Activated T-helper 1 cell treated with Interleukin-2 at 50 U/mL for 16 hours (primary cell): Measurements from ENCODE around the gene LDLRAP1.
A peak's percentile ranks its signal among the peaks of the same experiment; 100 is the strongest.

Experiments used
- DNase-seq: peaks from one replicate; pipeline ENCODE4 v3.0.0-alpha.2; 2020; ENCODE audit warnings: low read depth

The LDLRAP1 gene

DNA sequence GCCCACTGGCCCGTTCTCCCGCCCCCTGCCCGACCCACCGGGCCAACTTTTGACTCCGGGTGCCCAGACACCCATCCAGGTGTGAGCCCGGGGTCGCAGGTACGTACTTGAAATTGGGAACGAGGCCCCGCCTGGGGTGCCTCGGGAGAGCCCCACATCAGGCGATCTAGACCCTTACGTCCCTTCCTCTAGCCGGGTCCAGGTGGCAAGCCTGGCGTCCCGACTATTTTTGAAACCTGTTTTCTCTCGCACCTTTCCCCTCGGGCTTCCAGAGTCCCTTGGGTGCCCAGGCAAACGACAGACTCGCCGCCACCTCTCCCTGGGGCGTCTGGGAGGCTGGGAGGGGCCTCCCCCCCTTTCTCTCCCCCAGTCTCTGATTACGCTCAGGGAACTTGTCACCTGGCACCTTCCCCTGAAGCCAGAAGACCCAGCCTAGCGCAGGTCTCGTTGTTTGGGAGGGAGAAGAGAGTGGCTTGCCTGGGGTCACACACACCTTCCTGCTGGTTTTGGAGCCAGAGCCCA is 898 bp downstream of the LDLRAP1 start:
- no peak for DNase-seq

DNA sequence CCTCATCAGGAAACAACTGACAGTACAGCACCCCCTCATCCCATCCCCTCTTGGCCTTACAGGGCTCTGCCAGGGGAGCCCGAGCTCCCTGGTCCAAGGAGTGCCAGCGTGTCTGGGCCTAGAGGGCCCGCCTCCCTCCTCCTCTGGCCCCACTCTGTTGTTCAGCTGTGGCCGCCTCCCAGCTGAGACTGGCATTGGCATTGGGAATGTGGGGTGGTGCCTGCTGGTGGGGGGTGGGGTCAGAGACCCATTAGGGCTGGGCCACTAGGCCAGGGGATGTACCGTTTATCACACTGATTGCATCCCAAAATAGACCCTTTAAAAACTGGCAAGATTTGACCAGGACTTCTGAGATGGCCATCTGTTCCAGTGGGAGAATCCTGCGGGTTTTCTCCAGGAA is 1.4 kb downstream of the LDLRAP1 start:
- DNase-seq, result no peak

DNA sequence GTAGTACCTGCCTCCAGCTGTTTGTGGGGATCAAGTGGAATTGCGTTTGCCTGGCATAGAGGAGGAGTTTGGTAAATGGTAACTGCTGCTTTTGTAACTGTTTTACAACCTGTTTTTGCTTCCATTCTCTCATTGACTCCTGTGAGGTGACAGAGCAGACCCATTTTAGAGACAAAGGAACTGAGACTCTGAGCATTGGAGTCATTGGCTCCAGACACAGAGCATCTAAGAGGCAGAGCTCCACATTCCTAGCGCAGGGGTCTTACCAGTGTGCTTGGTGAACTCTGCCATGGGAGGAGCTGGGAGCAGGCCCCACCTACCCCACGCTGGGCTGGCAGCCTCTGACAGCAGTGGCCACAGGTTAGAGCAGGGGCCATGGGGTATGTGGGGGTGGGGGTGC is 2.4 kb downstream of the LDLRAP1 start:
- DNase-seq, result no peak

DNA sequence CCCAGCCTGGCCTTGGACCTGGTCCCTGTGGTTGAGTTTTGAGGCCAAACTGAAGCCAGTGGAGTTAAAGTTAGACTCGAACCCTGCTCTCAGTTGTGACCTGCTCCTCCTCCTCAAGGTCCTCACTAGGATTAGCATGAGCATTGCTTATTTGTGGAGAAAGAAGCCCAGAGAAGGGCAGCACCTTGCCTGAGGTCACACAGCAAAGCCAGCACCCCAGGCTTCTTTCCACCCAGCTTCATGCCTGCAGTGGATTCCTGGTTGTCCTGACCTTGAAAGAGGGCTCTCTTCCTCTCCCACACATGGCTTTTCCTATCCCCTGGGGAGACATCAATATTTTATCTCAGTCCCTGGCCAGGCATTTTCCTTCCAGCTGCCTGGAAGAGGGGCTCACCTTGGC is 2.8 kb downstream of the LDLRAP1 start:
- no peak for DNase-seq

DNA sequence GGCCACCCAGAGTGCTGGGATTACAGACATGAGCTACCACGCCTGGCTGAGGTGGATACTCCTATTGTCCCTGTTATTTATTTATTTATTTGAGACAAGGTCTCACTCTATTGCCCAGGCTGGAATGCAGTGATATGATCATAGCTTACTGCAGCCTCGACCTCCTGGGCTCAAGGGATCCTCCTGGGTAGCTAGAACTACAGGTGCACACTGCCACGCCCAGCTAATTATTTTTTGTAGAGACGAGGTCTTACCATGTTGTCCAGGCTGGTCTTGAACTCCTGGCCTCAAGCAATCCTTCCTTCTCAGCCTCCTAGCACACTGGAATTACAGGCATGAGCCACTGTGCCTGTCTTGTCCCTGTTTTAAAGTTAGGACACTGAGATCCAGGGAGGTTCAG is 5.2 kb downstream of the LDLRAP1 start:
- DNase-seq, result no peak

DNA sequence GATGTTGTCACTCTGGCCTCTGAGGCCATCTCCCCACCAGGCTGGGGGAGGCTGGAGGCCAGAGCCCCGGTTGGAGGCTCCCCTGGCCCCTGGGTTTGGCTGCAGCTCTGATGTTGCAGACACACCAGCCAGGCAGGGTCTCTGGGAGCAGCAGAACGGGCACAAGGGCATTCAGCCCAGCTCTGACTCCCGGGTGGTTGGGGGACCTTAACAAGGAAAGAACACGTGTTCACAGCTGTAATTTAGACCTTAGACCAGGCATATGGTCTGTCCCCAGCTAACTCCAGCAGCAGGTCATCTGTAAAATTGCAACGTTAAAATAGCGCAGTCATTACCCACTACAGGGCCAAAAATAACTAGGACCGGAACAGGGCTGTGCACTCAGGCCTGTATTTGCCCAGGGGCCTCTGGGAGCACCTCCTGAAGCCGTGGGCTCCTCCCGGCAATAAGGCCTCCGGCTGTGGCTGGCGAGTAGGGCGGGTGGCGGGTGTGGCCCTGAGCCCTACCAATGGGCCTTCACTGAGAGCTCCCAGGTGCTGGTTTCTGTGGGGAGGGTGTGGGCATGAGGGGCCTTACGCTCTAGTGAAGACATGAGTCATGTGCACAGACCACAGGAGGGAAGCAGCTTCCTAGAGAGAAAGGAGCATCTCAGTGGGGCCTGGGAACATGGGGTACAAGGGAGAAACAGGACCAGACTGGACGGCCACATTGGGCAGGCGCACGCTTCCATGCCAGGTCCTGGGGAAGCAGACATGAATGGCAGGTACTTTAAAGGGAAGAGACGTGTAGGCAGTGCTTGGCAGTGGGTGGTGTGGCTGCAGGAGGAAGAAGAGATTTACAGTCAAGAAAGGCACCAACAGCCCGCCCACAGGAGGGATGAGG is 6.1 kb downstream of the LDLRAP1 start:
- DNase-seq, result peak; percentile 61

DNA sequence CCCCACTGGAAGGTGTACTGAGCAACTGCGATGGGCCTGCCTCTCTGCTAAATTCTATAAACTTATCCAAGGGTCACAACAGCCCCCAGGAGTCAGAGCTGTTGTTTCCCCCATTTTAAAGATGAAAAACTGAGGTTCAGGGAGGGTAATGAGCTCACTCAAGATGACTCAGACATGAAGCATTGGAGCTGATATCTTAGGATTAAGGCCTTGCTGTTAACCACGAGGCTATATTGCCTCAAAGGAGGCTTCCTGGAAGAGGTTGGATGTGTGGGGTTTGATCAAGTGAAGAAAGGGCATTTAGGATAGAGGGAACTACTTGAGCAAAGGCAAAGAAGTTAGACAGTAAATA is 6.7 kb downstream of the LDLRAP1 start:
- no peak for DNase-seq

DNA sequence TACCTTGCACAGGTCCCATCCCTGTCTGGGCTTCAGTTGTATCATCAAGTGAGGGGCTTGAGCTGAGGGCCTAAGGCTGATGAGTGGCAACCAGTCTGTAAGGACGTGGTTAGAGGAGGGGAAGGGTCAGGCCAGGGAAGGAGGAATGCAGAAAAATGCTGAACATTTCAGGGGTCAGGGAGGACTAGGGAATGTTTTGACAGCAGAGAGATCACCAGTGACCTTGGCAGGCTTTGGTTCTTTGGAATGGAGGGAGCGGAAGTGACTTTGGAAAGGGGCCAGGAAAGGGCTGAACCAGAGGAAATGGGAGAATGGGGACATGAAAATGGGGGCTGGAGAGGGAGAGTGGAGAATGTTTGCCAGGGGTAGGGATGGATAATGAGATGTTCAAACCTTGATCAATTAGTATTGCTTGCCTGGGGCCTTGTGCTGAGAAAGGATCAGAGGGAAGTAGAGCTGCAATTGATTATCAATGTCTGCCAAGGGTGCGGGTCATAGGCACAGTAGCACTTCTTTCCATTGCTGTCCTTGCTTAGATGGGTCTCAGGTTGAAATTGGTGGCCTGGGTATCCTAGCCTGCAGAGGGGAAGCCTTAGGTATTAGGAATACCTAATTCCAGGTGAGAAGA is 7.4 kb downstream of the LDLRAP1 start:
- DNase-seq, result no peak

DNA sequence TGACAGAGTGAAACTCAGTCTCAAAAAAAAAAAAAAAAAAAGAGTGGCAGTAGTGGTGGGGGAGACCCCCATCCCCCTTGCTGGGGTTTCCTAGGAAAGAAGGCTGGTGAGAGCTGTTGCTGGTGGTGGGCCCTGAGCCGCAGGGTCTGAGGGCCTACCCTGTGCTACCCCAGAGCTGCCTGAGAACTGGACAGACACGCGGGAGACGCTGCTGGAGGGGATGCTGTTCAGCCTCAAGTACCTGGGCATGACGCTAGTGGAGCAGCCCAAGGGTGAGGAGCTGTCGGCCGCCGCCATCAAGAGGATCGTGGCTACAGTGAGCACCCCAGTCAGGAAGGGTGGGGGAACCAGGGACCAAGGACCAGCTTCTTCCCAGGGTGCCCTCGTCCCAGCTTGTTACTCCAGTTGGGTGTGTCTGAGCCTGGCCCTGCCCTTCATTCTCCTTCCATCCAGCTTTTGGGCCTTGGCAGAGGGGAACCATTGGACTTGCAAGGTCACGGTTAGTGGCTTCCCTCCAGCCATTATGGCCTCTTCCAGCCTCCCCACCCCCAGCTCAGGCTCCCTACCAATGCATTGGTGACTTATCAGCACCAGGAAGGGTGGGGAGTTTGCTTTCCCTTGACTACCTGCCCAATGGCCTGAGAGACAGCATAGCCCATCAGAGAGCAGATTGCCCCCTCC is 10.5 kb downstream of the LDLRAP1 start:
- DNase-seq, result no peak

DNA sequence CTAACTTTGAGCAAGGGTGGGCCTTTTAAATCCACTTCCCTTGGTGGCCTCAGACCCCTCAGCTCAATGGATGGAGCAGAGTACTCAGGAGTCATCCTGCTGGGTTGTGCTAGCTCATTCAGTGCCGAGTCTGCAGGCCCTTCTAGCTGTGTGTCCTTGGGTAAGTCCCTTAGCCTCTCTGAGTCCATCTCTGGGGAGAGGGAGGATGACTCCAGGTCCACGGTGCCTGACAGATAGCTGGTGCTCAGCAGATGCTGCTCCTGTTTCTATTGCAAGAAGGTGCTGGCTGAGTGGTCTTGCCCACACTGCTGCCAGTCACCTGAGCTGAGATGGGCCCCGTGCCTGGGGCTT is 11.0 kb downstream of the LDLRAP1 start:
- DNase-seq, result no peak

DNA sequence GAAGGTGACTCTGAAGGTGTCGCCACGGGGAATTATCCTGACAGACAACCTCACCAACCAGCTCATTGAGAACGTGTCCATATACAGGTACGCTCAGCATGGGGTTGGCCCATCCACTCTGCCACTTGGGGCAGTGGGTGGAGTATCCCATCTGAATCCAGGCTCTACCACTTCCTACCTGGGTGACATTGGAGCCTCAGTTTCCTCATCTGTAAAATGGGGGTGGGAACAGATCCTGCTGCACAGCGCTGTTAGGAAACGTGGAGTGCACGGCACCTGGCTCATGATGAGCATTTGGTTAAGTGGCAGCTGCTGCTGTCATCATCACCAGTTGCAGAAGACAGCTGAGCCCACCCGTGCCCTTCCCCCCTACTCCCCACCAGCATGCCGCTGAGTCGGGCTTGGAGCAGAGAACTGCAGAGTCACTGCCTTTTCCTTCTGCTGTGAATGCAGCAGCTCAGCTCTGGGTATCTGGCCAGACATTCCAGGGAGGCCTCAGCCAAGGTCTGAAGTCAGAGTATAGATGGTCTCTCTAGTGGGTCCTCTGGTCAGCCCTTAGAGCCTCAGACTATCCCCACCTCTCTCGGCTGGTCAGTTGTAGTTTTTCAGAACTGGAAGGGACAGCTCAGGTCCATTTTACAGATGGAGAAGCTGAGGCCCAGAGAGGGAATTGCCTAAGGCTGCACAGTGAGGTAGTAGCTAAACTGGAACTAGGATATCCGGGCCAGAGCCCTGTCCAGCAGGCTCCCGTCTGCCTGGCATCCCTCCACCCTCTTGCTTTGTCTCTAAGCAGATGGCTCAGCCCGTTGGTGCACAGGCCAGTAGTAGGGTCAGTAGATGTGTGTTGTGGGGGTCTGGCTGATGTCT is 11.7 kb downstream of the LDLRAP1 start:
- no peak for DNase-seq

DNA sequence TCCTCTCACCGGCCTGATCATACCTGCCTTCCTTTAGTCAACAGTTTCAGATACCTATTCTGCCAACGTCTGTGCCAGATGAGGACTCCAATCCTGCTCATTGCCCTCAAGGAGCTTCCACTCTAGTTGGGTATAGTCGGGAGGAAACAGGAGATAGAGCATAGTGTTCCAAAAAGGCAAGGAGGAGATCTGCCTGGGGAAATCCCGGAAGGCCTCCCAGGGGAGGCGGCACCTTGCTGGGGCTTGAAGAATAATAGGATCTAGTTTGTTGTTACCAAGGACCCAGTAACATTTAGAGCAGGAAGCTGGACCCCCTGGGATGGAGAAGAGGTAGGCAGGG is 12.3 kb downstream of the LDLRAP1 start:
- DNase-seq, result no peak

DNA sequence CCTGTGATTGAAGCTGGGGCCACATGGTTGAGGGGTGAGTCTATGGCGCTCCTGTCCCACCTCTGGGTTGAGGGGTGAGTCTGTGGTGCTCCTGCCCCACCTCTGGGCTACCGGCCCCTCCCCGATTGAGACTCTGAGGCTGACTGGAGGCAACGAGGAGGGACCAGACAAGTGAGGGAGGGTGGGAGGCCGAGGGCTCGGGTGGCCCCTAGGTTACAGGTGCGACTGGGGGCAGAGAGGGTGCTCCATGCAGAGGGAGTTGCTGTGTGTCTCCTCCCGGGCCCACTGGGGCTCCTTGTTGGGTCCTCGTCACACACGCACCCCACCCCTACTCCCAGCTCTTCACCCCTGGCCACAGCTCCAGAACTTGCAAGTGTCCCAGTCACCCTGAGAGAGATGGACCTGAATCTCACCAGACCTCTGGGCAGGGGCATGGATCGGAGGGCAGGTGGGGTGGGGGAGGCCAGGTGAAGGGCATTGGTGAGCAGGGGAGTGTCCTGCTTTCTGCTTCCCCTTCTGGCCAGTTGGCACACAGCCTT is 12.8 kb downstream of the LDLRAP1 start:
- no peak for DNase-seq

DNA sequence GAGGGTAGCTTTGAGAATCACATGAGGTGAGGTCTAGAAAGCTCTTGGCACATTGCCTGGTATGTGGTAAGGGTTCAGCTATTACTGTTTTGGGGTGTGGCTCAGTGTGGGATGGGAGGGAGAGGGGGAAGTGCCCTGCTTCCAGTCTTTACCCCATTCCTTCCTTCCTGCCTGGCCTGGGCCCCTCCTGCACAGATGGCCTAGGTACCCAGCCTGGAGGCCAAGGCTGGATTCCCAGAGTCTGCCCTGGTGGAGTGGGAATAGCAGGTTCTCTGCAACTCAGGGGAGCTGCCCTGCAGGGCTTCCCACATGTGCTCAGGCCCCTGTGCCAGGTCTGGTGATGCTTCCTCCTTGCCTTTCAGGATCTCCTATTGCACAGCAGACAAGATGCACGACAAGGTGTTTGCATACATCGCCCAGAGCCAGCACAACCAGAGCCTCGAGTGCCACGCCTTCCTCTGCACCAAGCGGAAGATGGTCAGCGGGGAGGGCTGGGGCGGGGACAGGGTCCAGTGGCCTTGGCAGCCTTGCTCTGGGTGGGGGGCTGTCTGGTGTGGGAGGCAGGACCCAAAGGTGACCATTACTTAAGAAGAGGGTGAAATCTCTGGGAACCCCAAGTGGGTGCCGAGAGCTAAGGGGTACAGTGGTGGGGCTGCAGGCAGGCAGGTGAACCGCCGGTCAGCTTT is 13.5 kb downstream of the LDLRAP1 start:
- no peak for DNase-seq

DNA sequence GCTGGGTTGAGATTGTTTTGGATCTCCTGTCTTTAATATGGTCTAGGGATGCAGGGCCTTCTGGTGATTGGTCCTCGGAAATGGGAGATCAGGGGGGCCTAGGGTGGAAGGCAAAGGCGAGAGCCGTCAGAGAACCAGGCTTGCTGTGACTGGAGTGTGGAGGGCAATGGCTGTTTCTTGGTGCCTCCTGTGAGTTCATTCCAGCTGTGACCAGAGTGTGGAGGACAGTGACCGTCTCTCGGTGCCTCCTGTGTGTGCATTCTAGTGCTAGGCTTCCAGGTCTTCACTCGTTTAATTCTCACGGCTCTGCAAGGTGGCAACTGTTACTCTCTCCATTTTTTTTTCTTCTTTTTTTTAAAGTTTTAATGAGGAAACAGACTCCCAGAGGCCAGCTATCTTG is 14.1 kb downstream of the LDLRAP1 start:
- no peak for DNase-seq

DNA sequence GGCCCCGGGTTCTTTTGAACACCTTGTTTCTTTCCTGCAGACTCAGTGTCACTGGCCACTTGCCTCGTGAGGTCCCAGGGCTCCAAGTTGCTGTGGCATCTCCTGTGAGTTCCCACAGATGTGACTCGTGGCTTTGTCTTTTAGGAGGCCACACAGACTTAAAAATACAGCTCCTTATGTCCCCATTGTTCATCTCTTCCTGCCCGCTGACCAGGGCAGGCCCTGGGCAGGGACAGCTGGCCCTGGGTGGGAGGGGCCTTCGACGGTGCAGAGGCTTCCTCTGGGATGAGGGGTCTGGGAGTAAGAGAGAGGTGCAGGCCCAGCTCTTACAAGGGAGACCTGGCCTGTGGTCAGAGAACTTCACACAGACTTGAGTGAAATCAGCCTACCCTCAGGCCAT is 15.6 kb downstream of the LDLRAP1 start:
- no peak for DNase-seq

DNA sequence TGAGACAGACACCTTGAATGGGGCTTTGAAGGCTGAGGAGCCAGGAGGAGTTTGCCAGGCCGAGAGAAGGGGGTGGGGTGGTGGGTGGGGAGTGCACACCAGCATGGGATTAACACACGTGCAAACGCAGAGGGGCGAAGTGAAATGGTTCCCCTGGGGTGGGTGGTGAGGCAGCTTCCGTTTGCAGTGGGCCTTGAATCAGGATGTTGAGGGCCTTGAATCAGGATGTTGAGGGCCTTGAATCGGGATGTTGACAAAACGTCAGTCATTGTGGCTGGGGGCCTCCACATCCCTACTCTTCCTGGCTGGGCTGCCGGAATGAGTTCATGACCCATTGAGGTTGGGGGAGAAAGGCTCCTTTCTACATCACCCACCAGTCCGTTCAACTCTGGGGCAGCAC is 16.6 kb downstream of the LDLRAP1 start:
- DNase-seq, result no peak

DNA sequence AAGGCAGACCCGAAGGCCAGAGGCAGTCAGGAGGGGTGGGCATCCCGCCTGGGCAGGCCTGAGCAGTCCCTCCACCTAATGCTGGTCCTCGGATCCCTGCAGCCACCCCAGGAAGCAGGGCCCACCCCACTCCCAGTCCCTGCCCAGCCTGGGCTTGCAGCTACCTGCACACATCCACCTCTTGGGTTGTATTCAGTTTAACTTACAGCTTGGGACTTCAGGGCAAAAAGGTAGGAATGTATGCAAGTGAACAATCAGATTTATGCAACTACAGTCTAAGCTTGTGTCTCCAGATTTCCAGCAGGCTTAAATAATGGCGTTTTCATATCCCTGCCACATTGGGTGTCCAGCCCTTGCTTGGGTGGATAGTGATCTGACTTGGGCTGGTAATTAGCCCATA is 17.4 kb downstream of the LDLRAP1 start:
- DNase-seq, result no peak

DNA sequence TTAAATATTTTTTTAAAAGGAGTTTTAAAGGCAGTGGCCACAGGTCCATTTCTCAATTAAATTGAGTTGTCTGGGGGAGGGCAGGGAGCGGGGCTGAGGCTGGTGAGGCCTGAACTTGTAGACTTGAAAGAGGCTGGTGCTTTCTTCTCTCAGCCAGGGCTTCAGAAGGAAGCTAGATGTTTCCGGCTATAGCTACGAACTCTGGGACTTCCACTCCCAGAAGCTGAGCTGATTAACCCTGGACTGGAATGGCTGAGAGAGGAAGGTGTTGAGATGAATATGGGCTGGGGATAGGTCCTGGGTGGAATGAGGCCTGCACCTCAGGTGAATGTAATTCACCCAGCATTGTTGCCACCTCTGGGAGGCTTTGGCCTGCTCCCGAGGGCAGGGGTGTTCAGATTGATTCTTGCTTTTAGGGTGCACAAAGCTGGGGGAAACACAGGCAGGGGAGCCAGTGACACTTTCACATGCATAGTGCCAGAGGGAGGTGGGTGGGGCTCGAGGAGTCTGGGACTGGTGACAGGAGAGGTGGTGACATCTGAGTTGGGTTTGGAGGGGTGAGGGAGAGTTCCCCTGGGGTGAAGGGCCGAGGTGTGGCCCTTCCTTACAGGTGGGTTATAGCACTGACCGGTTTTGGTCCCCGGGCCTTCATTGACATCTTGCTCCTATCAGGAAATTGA is 18.2 kb downstream of the LDLRAP1 start:
- DNase-seq, result no peak

DNA sequence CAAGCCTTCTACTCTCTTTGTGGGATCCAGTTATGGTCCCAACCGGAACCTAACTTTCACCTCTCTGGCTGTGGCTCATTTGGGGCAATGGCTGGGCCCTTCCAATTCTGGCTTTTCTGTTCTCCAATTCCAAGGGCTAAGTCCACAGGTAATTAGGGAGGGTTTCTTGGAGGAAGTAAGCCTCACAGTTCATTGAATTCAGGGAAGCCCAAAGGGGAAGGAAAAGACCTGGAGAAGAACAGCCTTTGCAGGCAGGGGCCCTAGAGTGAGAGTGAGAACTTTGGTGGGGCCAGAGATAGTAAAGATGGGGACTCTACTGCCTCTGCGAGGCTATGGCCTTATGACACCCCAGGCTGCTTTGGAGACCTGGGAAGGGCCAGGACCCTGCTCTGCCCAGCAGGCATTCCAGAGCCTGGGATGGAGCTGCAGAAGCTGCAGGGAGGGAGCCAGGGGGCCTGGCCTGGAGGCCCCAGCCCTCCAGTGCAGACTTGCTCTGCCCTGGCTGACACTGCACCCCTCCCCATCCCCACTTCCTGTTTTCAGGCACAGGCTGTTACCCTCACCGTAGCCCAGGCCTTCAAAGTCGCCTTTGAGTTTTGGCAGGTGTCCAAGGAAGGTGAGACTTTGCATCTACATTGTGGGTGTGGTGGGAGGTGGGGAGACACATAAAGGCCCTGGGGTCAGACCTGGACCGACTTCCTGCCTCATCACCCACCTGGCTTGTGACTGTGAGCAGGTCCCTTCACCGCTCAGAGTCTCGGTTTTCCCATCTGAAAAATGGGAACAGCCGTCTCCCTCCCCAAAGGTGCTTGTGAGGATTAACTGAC is 18.9 kb downstream of the LDLRAP1 start:
- peak; percentile 81 for DNase-seq
